Measurements from ENCODE around the gene C1QTNF12.

GRCh38 chr1:1199961-1200875 lies 46.3 kb downstream of the C1QTNF12 start:
- TF ChIP-seq CTCF (IDR thresholded peaks at IDR 0.05; ENCODE audit: extremely low read depth in 1 of 2, insufficient read depth in 1 of 2, low read depth in 1 of 2, low read length in 2 of 2) (no peak), POLR2A (IDR thresholded peaks at IDR 0.05; ENCODE audit: low read depth, low read length) (no peak), EZH2 (IDR thresholded peaks at IDR 0.05; ENCODE audit: borderline replicate concordance, low read depth, low read length, severe bottlenecking) (no peak), MYC (IDR thresholded peaks at IDR 0.05; ENCODE audit: low read depth, low read length) (no peak)
